Keratinocyte (primary cell): ENCODE results near the gene MRPL57. TPM values are rescaled to one million over a fixed set of nuclear protein-coding genes. Genes with fewer than 3 reads are reported as not detected.
"Not testable (repeated sequence)": the region's sequence is repeated elsewhere in the genome, so short reads cannot be mapped to it uniquely, and the experiment has no call there.

Experiments
- DNase-seq: peaks from one replicate; pipeline ENCODE4 v3.0.0-alpha.2; 2011; ENCODE audit warnings: low read depth, missing footprints, low spot score
- FAIRE-seq: peaks from 2 replicates; lab custom pipeline; 2011; peaks lifted over from hg19 to GRCh38; lab: Jason Lieb, UNC
- H2AFZ ChIP-seq: 2 replicates; pipeline ENCODE4 v1.6.0; 2012; ENCODE audit warnings: low read length, control low read depth, inconsistent platforms; ENCODE audit not compliant: control insufficient read depth
- H3K27ac ChIP-seq: 2 replicates; pipeline ENCODE4 v1.5.1; 2011; ENCODE audit warnings: low read length; ENCODE audit not compliant: control insufficient read depth, insufficient read depth
- H3K27me3 ChIP-seq: 3 replicates; pipeline ENCODE4 v1.6.0; 2011; ENCODE audit warnings: low read length; ENCODE audit not compliant: control insufficient read depth, insufficient read depth; ENCODE audit errors: extremely low read depth
- H3K36me3 ChIP-seq, 2 experiments: 2 replicates in 1 of 2; 3 replicates in 1 of 2; pipeline ENCODE4 v1.5.1; 2011; ENCODE audit warnings: low read length in 2 of 2, mild to moderate bottlenecking in 1 of 2; ENCODE audit not compliant: control insufficient read depth in 2 of 2, insufficient read depth in 2 of 2; ENCODE audit errors: extremely low read depth in 1 of 2
- H3K4me1 ChIP-seq: 3 replicates; pipeline ENCODE4 v1.5.1; 2011; ENCODE audit warnings: low read length; ENCODE audit not compliant: control insufficient read depth, insufficient read depth; ENCODE audit errors: extremely low read depth
- H3K4me2 ChIP-seq: 3 replicates; pipeline ENCODE4 v1.6.0; 2011; ENCODE audit warnings: low read depth, low read length; ENCODE audit not compliant: control insufficient read depth, insufficient read depth; ENCODE audit errors: extremely low read depth
- H3K4me3 ChIP-seq, 3 experiments: fragments of 200-600 bp in 1 of 3; sonication (generic) in 1 of 3; 2 replicates in 2 of 3; 3 replicates in 1 of 3; pipeline ENCODE4 v1.5.1; 2011 to 2016; ENCODE audit warnings: low read length in 3 of 3, mild to moderate bottlenecking in 3 of 3, control low read depth in 2 of 3, inconsistent platforms in 1 of 3, low read depth in 1 of 3, mixed read lengths in 1 of 3, mixed run types in 1 of 3, moderate library complexity in 1 of 3; ENCODE audit not compliant: control insufficient read depth in 2 of 3, insufficient read depth in 2 of 3; ENCODE audit errors: extremely low read depth in 1 of 3
- H3K79me2 ChIP-seq: 2 replicates; pipeline ENCODE4 v1.6.0; 2012; ENCODE audit warnings: low read length; ENCODE audit not compliant: control insufficient read depth, insufficient read depth
- H3K9ac ChIP-seq: 3 replicates; pipeline ENCODE4 v1.6.0; 2011; ENCODE audit warnings: low read length; ENCODE audit not compliant: control insufficient read depth, insufficient read depth; ENCODE audit errors: extremely low read depth
- H3K9me1 ChIP-seq: 3 replicates; pipeline ENCODE4 v1.6.0; 2011; ENCODE audit warnings: low read length; ENCODE audit not compliant: control insufficient read depth, insufficient read depth; ENCODE audit errors: extremely low read depth
- H3K9me3 ChIP-seq: 2 replicates; pipeline ENCODE4 v1.5.1; 2012; ENCODE audit warnings: low read depth, low read length; ENCODE audit not compliant: control insufficient read depth
- H4K20me1 ChIP-seq: 3 replicates; pipeline ENCODE4 v1.6.0; 2011; ENCODE audit warnings: low read length; ENCODE audit not compliant: control insufficient read depth, insufficient read depth; ENCODE audit errors: extremely low read depth
- EZH2 ChIP-seq: IDR thresholded peaks from one replicate; pipeline ENCODE4 v1.6.1; 2012; ENCODE audit warnings: inconsistent platforms, mild to moderate bottlenecking, low read length, moderate library complexity
- dilution Hi-C: fragments of 300-500 bp; cut with MboI; formaldehyde crosslinking; loops from one replicate; pipeline ENCODE4 v1.7.0; 2020; ENCODE audit warnings: low sequenced_read_pairs; ENCODE audit not compliant: extremely low pct_ligation_motif_present
- polyA plus RNA-seq, 5 experiments: library from polyadenylated mRNA; depleted of rRNA in 3 of 5; stranded (reverse) in 3 of 5; stranded (forward) in 1 of 5; unstranded in 1 of 5; fragments of >200 nt; gene quantifications; 1 replicate in 1 of 5; 2 replicates in 3 of 5; 3 replicates in 1 of 5; pipeline versions ENCODE4 v1.2.1 to v1.2.3, GENCODE V29; 2011 to 2012; ENCODE audit warnings: missing spikeins in 2 of 5, low read depth in 1 of 5, low replicate concordance in 1 of 5
- TF ChIP-seq, protein P1 (sequence below), 3 experiments: IDR thresholded peaks in 1 of 3; conservative IDR thresholded peaks in 1 of 3; optimal IDR thresholded peaks in 1 of 3; 2 replicates in 2 of 3; 3 replicates in 1 of 3; pipeline versions ENCODE3 to v1.5.1; 2011; ENCODE audit warnings: low read length in 3 of 3, mild to moderate bottlenecking in 3 of 3, moderate library complexity in 2 of 3, control low read depth in 1 of 3, inconsistent platforms in 1 of 3; ENCODE audit not compliant: insufficient read depth in 2 of 3; ENCODE audit errors: extremely low read depth in 1 of 3

MRPL57 gene
- polyA plus RNA-seq, 1 donor (not counting 4 experiments of a cell fraction or from before 2014, with no cell fraction given): 18.3 TPM

DNA sequence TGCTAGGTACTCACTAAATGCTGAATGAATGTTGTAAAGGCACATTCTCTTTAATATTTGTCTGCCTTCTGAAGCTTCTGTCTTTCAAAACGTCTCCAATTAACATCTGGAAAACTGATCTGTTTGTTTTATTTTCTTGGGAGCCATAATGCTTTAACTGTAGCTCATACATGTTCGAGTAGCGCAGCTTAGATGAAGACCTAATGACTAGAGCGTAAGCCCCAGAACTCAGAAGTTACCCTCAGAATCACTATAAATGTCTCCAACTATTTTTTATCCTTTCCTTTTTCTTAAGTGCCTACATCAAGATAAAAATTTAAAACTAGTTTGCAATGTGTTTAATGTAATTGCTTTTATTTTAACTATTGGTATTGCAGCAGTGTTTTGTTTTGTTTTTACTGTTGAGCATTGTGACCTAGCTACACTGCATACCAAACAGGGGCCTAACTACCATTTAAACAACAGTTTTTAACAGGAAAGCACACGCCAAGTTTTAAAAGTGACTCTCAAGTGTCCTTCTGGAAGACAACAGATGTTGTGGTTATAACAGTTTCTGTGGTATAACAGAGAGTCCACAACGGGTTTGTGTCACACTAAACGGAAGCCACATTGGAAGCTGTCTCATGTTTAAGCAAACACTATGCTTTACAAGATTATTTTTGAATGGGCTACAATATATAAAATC lies 42.0 kb downstream of the MRPL57 start:
- TF ChIP-seq, protein P1, sequence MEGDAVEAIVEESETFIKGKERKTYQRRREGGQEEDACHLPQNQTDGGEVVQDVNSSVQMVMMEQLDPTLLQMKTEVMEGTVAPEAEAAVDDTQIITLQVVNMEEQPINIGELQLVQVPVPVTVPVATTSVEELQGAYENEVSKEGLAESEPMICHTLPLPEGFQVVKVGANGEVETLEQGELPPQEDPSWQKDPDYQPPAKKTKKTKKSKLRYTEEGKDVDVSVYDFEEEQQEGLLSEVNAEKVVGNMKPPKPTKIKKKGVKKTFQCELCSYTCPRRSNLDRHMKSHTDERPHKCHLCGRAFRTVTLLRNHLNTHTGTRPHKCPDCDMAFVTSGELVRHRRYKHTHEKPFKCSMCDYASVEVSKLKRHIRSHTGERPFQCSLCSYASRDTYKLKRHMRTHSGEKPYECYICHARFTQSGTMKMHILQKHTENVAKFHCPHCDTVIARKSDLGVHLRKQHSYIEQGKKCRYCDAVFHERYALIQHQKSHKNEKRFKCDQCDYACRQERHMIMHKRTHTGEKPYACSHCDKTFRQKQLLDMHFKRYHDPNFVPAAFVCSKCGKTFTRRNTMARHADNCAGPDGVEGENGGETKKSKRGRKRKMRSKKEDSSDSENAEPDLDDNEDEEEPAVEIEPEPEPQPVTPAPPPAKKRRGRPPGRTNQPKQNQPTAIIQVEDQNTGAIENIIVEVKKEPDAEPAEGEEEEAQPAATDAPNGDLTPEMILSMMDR (optimal IDR thresholded peaks at IDR 0.05 in 1 of 3, IDR thresholded peaks at IDR 0.05 in 1 of 3, conservative IDR thresholded peaks at IDR 0.05 in 1 of 3; ENCODE audit: extremely low read depth in 1 of 3, insufficient read depth in 2 of 3, low read length in 3 of 3): no peak
- TF ChIP-seq EZH2: no peak
- DNase-seq (no peak), FAIRE-seq (no peak)
- Histone ChIP-seq H3K9me3 (no peaks in the 10 kb centered on the region), H4K20me1 (no peaks in the 10 kb centered on the region), H3K27ac (no peak overlapping the region), H3K9me1 (no peaks in the 10 kb centered on the region), H3K9ac (no peak overlapping the region), H3K4me3 (no peak overlapping the region), H3K4me2 (no peak overlapping the region), H2AFZ (no peak overlapping the region), H3K79me2 (no peaks in the 10 kb centered on the region), H3K36me3 (no peaks in the 10 kb centered on the region), H3K4me1 (no peaks in the 10 kb centered on the region), H3K27me3 (no peaks in the 10 kb centered on the region)
- dilution Hi-C loops: no loop called here

- H3K27me3 ChIP-seq: no peaks in the 10 kb centered on the region
- no peak overlapping the region for H2AFZ ChIP-seq
- dilution Hi-C loops: no loop called here
- H3K4me2 ChIP-seq: no peak overlapping the region
- no peaks in the 10 kb centered on the region for H3K79me2 ChIP-seq
- H4K20me1 ChIP-seq: no peaks in the 10 kb centered on the region
- FAIRE-seq (no peak), DNase-seq (no peak)
- no peak overlapping the region for H3K9ac ChIP-seq
- no peaks in the 10 kb centered on the region for H3K9me3 ChIP-seq
- no peaks in the 10 kb centered on the region for H3K4me1 ChIP-seq
- no peaks in the 10 kb centered on the region for H3K36me3 ChIP-seq
- TF ChIP-seq, protein P1 (optimal IDR thresholded peaks at IDR 0.05 in 1 of 3, IDR thresholded peaks at IDR 0.05 in 1 of 3, conservative IDR thresholded peaks at IDR 0.05 in 1 of 3; ENCODE audit: extremely low read depth in 1 of 3, insufficient read depth in 2 of 3, low read length in 3 of 3): no peak
- TF ChIP-seq EZH2: no peak
- H3K4me3 ChIP-seq: no peak overlapping the region
- H3K27ac ChIP-seq: no peak overlapping the region
- H3K9me1 ChIP-seq: no peaks in the 10 kb centered on the region
Observed at GRCh38 chr13:21219036-21219381, 42.6 kb downstream of the MRPL57 start.

- H3K9me1 ChIP-seq, H3K27ac ChIP-seq, H3K4me1 ChIP-seq, DNase-seq, H3K79me2 ChIP-seq, H3K27me3 ChIP-seq, H3K36me3 ChIP-seq, H3K4me3 ChIP-seq, H3K4me2 ChIP-seq, FAIRE-seq, H3K9ac ChIP-seq, dilution Hi-C loops, H4K20me1 ChIP-seq, H2AFZ ChIP-seq, H3K9me3 ChIP-seq: not testable (repeated sequence)
Observed at GRCh38 chr13:21219716-21220115, 43.3 kb downstream of the MRPL57 start.
